ENCODE results near the gene TTLL12. TPM values are rescaled to one million over a fixed set of nuclear protein-coding genes. Genes with fewer than 3 reads are reported as not detected.

Gene TTLL12
- total RNA-seq, 1 experiment from 2014 or later = 100 TPM

- Histone ChIP-seq H3K36me3 (ENCODE audit: control insufficient read depth in 1 of 2, insufficient read depth in 2 of 2, low read length in 2 of 2) (no peaks in the 10 kb centered on the region), H3K9me2 (ENCODE audit: insufficient read depth) (no peaks in the 10 kb centered on the region), H3K9ac (ENCODE audit: low read length) (no peak overlapping the region), H3K9me3 (ENCODE audit: control insufficient read depth in 1 of 2, insufficient read depth in 1 of 2, low read depth in 1 of 2, low read length in 2 of 2) (no peaks in the 10 kb centered on the region), H3K4me3 (replicated peaks in 1 of 2; ENCODE audit: low read depth in 1 of 2, low read length in 2 of 2) (no peak overlapping the region), H3K27ac (ENCODE audit: low read depth, low read length) (no peak overlapping the region), H3K27me3 (ENCODE audit: insufficient read depth, low read length) (no peaks in the 10 kb centered on the region), H3K4me2 (ENCODE audit: low read length) (peak overlapping the region; percentile 47; the same call in 1 of the 2 replicates), H4K20me1 (ENCODE audit: insufficient read depth) (no peaks in the 10 kb centered on the region), H3K4me1 (ENCODE audit: control insufficient read depth in 1 of 2, insufficient read depth in 2 of 2, low read length in 2 of 2) (peaks cover 12 to 22% of the 10 kb centered on the region in 2 experiments), H2AFZ (ENCODE audit: low read depth, low read length, poor library complexity, severe bottlenecking) (peak overlapping the region; percentile 79), H3K79me2 (ENCODE audit: insufficient read depth, low read length) (no peaks in the 10 kb centered on the region)
- no peak for DNase-seq (ENCODE audit: low read depth, low spot score)
- ChIA-PET CTCF (interaction anchor here (1.6 kb wide), 1 partner anchor 10 kb away, joined by 7 read pairs; no protein-coding TSS in a partner anchor), POLR2A (no interaction called here), RAD21 (ENCODE audit: low non-redundant PET in 1 of 2, low total read pairs in 2 of 2, uncharacterized antibody in 2 of 2, unreplicated experiment in 2 of 2) (no interaction called here)
- BruUV-seq (replicated peaks) = no TSS peak
- intact Hi-C loops (cut with micrococcal nuclease) = no loop called here
- no peak for ATAC-seq
- TF ChIP-seq TCF7L2 (IDR thresholded peaks at IDR 0.05; ENCODE audit: borderline replicate concordance, extremely low read depth, insufficient read depth, insufficient read length) = no peak
- TF ChIP-seq POLR2AphosphoS5 (IDR thresholded peaks at IDR 0.05; ENCODE audit: low read depth, low read length) = no peak
- no peak for TF ChIP-seq SIN3A (IDR thresholded peaks at IDR 0.05; ENCODE audit: low read depth)
- no peak for TF ChIP-seq CTCF (IDR thresholded peaks at IDR 0.05 in 2 of 3, conservative IDR thresholded peaks at IDR 0.05 in 1 of 3; ENCODE audit: borderline replicate concordance in 1 of 3, insufficient read depth in 1 of 3, low read depth in 2 of 3, low read length in 2 of 3)
- no peak for TF ChIP-seq POLR2A (IDR thresholded peaks at IDR 0.05; ENCODE audit: borderline replicate concordance, extremely low read depth, insufficient read depth, insufficient read length)
Observed at GRCh38 chr22:43197271-43197941, 10.5 kb upstream of the TTLL12 start.

GRCh38 chr22:43191831-43192230, 4.9 kb upstream of the TTLL12 start:
- Histone ChIP-seq H4K20me1 (ENCODE audit: insufficient read depth) (no peaks in the 10 kb centered on the region), H3K4me1 (ENCODE audit: control insufficient read depth in 1 of 2, insufficient read depth in 2 of 2, low read length in 2 of 2) (peaks cover 13 to 25% of the 10 kb centered on the region in 2 experiments), H3K79me2 (ENCODE audit: insufficient read depth, low read length) (no peaks in the 10 kb centered on the region), H3K9me3 (ENCODE audit: control insufficient read depth in 1 of 2, insufficient read depth in 1 of 2, low read depth in 1 of 2, low read length in 2 of 2) (no peaks in the 10 kb centered on the region), H3K9me2 (ENCODE audit: insufficient read depth) (no peaks in the 10 kb centered on the region), H3K4me3 (replicated peaks in 1 of 2; ENCODE audit: low read depth in 1 of 2, low read length in 2 of 2) (no peak overlapping the region), H3K9ac (ENCODE audit: low read length) (no peak overlapping the region), H3K27ac (ENCODE audit: low read depth, low read length) (no peak overlapping the region), H3K36me3 (ENCODE audit: control insufficient read depth in 1 of 2, insufficient read depth in 2 of 2, low read length in 2 of 2) (no peaks in the 10 kb centered on the region), H3K4me2 (ENCODE audit: low read length) (no peak overlapping the region), H2AFZ (ENCODE audit: low read depth, low read length, poor library complexity, severe bottlenecking) (no peak overlapping the region), H3K27me3 (ENCODE audit: insufficient read depth, low read length) (no peaks in the 10 kb centered on the region)
- intact Hi-C loops (cut with micrococcal nuclease) = no loop called here
- ChIA-PET CTCF (no interaction called here), RAD21 (ENCODE audit: low non-redundant PET in 1 of 2, low total read pairs in 2 of 2, uncharacterized antibody in 2 of 2, unreplicated experiment in 2 of 2) (no interaction called here), POLR2A (no interaction called here)
- ATAC-seq = no peak
- DNase-seq (ENCODE audit: low read depth, low spot score) = no peak
- BruUV-seq (replicated peaks) = no TSS peak
- TF ChIP-seq JUND (IDR thresholded peaks at IDR 0.05) (no peak), SRF (IDR thresholded peaks at IDR 0.05; ENCODE audit: low read depth) (no peak), YY1 (IDR thresholded peaks at IDR 0.05; ENCODE audit: extremely low read depth, insufficient replicate concordance, low read depth, low read length) (no peak), SP1 (IDR thresholded peaks at IDR 0.05; ENCODE audit: low read depth) (no peak), POLR2AphosphoS5 (IDR thresholded peaks at IDR 0.05; ENCODE audit: low read depth, low read length) (no peak), ATF3 (IDR thresholded peaks at IDR 0.05) (no peak), POLR2A (IDR thresholded peaks at IDR 0.05; ENCODE audit: borderline replicate concordance, extremely low read depth, insufficient read depth, insufficient read length) (no peak), EGR1 (IDR thresholded peaks at IDR 0.05; ENCODE audit: low read depth) (no peak), ZNF274 (IDR thresholded peaks at IDR 0.05; ENCODE audit: low read depth, low read length) (no peak), TCF7L2 (IDR thresholded peaks at IDR 0.05; ENCODE audit: borderline replicate concordance, extremely low read depth, insufficient read depth, insufficient read length) (no peak), FOSL1 (IDR thresholded peaks at IDR 0.05; ENCODE audit: low read depth) (no peak), SIN3A (IDR thresholded peaks at IDR 0.05; ENCODE audit: low read depth) (no peak), EZH2 (IDR thresholded peaks at IDR 0.05) (no peak), ZBTB33 (IDR thresholded peaks at IDR 0.05; ENCODE audit: extremely low read depth, insufficient replicate concordance, low read length) (no peak), EZH2phosphoT487 (IDR thresholded peaks at IDR 0.05; ENCODE audit: borderline replicate concordance) (no peak)

All from HCT116 (cell line).